Measurements from ENCODE around the gene MOCS3. TPM values are rescaled to one million over a fixed set of nuclear protein-coding genes. Genes with fewer than 3 reads are reported as not detected.

Gene MOCS3
- total and polyA plus RNA-seq, 2 of the 4 experiments (the other 2 are of a cell fraction): 3.3 to 9.9 TPM

- Histone ChIP-seq H3K4me2 (ENCODE audit: low read depth, low read length) (peak overlapping the region; percentile 56), H4K8ac (ENCODE audit: low read depth in 2 of 2, low read length in 2 of 2) (no peak overlapping the region), H2BK15ac (ENCODE audit: low read depth, low read length) (no peak overlapping the region), H2AK5ac (ENCODE audit: low read depth, low read length) (no peak overlapping the region), H3K27ac (ENCODE audit: insufficient read depth, low read length) (no peak overlapping the region), H3K18ac (ENCODE audit: low read depth, low read length) (no peak overlapping the region), H4K91ac (ENCODE audit: insufficient read depth, low read depth, low read length) (no peak overlapping the region), H2BK120ac (ENCODE audit: low read depth, low read length) (no peak overlapping the region), H2BK20ac (ENCODE audit: low read depth, low read length) (no peak overlapping the region), H3K4ac (ENCODE audit: low read depth, low read length) (no peak overlapping the region), H3K36me3 (ENCODE audit: control insufficient read depth, insufficient read depth, low read length) (peaks cover 3% of the 10 kb centered on the region; the same call in 1 of the 2 replicates), H2AK9ac (replicated peaks; ENCODE audit: low read depth, low read length, poor library complexity) (no peak overlapping the region), H3K4me3 (ENCODE audit: insufficient read depth, low read depth, low read length) (no peak overlapping the region), H3K56ac (ENCODE audit: extremely low read depth, insufficient read depth, low read length) (no peak overlapping the region), H3K9me3 (ENCODE audit: control insufficient read depth, insufficient read depth, low read length) (no peaks in the 10 kb centered on the region), H3K79me1 (ENCODE audit: low read depth in 1 of 2, low read length in 2 of 2) (peaks cover 8 to 62% of the 10 kb centered on the region in 2 experiments; a peak in 3 of 4 replicates), H3K23ac (ENCODE audit: low read depth, low read length) (no peak overlapping the region), H3K9me1 (ENCODE audit: insufficient read depth, low read length) (peaks cover 25% of the 10 kb centered on the region), H3K27me3 (ENCODE audit: control insufficient read depth, insufficient read depth, low read length) (no peaks in the 10 kb centered on the region), H4K20me1 (ENCODE audit: insufficient read depth, low read length) (peaks cover 94% of the 10 kb centered on the region), H3K14ac (replicated peaks; ENCODE audit: low read depth, low read length) (no peak overlapping the region), H2AFZ (replicated peaks; ENCODE audit: low read length, poor library complexity) (no peak overlapping the region), H4K5ac (ENCODE audit: low read depth, low read length) (no peak overlapping the region), H3K9ac (ENCODE audit: low read depth, low read length) (no peak overlapping the region), H2BK5ac (ENCODE audit: low read depth, low read length, poor library complexity, severe bottlenecking) (peak overlapping the region; percentile 41), H3K4me1 (ENCODE audit: control insufficient read depth, insufficient read depth, low read length) (peaks cover 23% of the 10 kb centered on the region)
- DNase-seq: peak; percentile 85
- peak; percentile 38 for ATAC-seq (ENCODE audit: low read depth)
- ChIA-PET CTCF (interaction anchor here (0.7 to 1.3 kb wide), 3 partner anchors 10 to 116 kb away, joined by 3 read pairs; partner anchors contain the start of gene BCAS4), POLR2A (ENCODE audit: unreplicated experiment) (interaction anchor here (0.6 kb wide), 1 partner anchor 279 kb away, joined by 4 read pairs; no protein-coding TSS in a partner anchor)
- in situ Hi-C loops (cut with MboI; ENCODE audit: low sequenced_read_pairs) (no loop called here), dilution Hi-C loops (cut with HindIII; ENCODE audit: low sequenced_read_pairs, unreplicated experiment) (loop anchor here (25.0 kb wide), 1 partner anchor 99 kb away; no protein-coding TSS in a partner anchor), intact Hi-C loops (cut with micrococcal nuclease) (loop anchor here (5.0 kb wide), 1 partner anchor 94 kb away; no protein-coding TSS in a partner anchor)
- no peak for TF ChIP-seq RFX5 (IDR thresholded peaks at IDR 0.05; ENCODE audit: low read depth, low read length)
- TF ChIP-seq SMC3 (IDR thresholded peaks at IDR 0.05; ENCODE audit: low read depth, low read length): no peak
- no peak for TF ChIP-seq MAFK (IDR thresholded peaks at IDR 0.05; ENCODE audit: low read depth, low read length)
- no peak for TF ChIP-seq RCOR1 (IDR thresholded peaks at IDR 0.05; ENCODE audit: insufficient replicate concordance, low read length)
- no peak for TF ChIP-seq MAZ (IDR thresholded peaks at IDR 0.05; ENCODE audit: borderline replicate concordance, low read depth, low read length)
- TF ChIP-seq CTCF (conservative IDR thresholded peaks at IDR 0.05; ENCODE audit: low read depth, low read length): no peak
- TF ChIP-seq POLR2A (IDR thresholded peaks at IDR 0.05; ENCODE audit: low read depth, low read length): no peak
- no peak for TF ChIP-seq NFE2L2 (IDR thresholded peaks at IDR 0.05; ENCODE audit: low read depth, low read length)
- no peak for TF ChIP-seq CEBPB (IDR thresholded peaks at IDR 0.05; ENCODE audit: low read depth, low read length)
- TF ChIP-seq USF2 (IDR thresholded peaks at IDR 0.05; ENCODE audit: low read depth, low read length): no peak
- TF ChIP-seq FOS (IDR thresholded peaks at IDR 0.05; ENCODE audit: low read depth, low read length): no peak
- TF ChIP-seq CHD1 (IDR thresholded peaks at IDR 0.05; ENCODE audit: low read depth, low read length): no peak
- no peak for TF ChIP-seq ELK1 (IDR thresholded peaks at IDR 0.05; ENCODE audit: borderline replicate concordance, low read depth, low read length)
- no peak for TF ChIP-seq MXI1 (IDR thresholded peaks at IDR 0.05; ENCODE audit: borderline replicate concordance, low read depth, low read length)
- TF ChIP-seq RAD21 (IDR thresholded peaks at IDR 0.05; ENCODE audit: low read length): no peak
- no peak for TF ChIP-seq BHLHE40 (IDR thresholded peaks at IDR 0.05; ENCODE audit: low read depth, low read length)
- no CpG with 5 or more reads among the region's 3 CpGs for WGBS, 2 experiments (ENCODE audit: extremely low coverage in 2 of 2, insufficient read length in 1 of 2)
- no TSS peak for BruUV-seq (replicated peaks)
These were observed 47.6 kb upstream of the MOCS3 start for GRCh38 chr20:50911030-50911429.
